Breast epithelium (tissue), 4 donors: Measurements from ENCODE around the gene SEC14L5. TPM values are rescaled to one million over a fixed set of nuclear protein-coding genes. Genes with fewer than 3 reads are reported as not detected.
A peak's percentile ranks its signal among the peaks of the same experiment; 100 is the strongest.

Experiments used
- DNase-seq, 2 donors: peaks; one replicate each; pipeline ENCODE4 v3.0.0-alpha.2; 2019; ENCODE audit warnings: low spot score in 2 of 2
- H3K27ac ChIP-seq, 2 donors: fragments of 200-600 bp; sonication (generic) in 1 of 2; one replicate each; pipeline ENCODE4 v1.5.1; 2016 to 2019; ENCODE audit warnings: mild to moderate bottlenecking in 1 of 2
- H3K27me3 ChIP-seq, 2 donors: fragments of 200-600 bp; sonication (generic) in 1 of 2; one replicate each; pipeline versions ENCODE4 v1.5.1 to v1.6.0; 2017 to 2019; ENCODE audit warnings: control low read depth in 1 of 2, mild to moderate bottlenecking in 1 of 2
- H3K36me3 ChIP-seq: fragments of 200-600 bp; one replicate; pipeline ENCODE4 v1.5.1; 2019
- H3K4me1 ChIP-seq, 2 donors: fragments of 200-600 bp; sonication (generic); one replicate each; pipeline ENCODE4 v1.5.1; 2016 to 2019; ENCODE audit warnings: control low read depth in 1 of 2
- H3K4me3 ChIP-seq, 3 donors: fragments of 200-600 bp; sonication (generic); 1 replicate in 2 of 3; 2 replicates in 1 of 3; pipeline ENCODE4 v1.5.1; 2016 to 2019; ENCODE audit warnings: mild to moderate bottlenecking in 3 of 3, moderate library complexity in 2 of 3
- H3K9me3 ChIP-seq, 2 donors: fragments of 200-600 bp; sonication (generic) in 1 of 2; one replicate each; pipeline ENCODE4 v1.5.1; 2016 to 2019; ENCODE audit warnings: control low read depth in 1 of 2
- POLR2A ChIP-seq: fragments of 450-650 bp; IDR thresholded peaks from one replicate; pipeline ENCODE4 v1.6.1; 2016; ENCODE audit warnings: antibody characterized with exemption, mild to moderate bottlenecking, moderate library complexity
- POLR2AphosphoS5 ChIP-seq, 3 donors: sonication (generic); formaldehyde crosslinking; IDR thresholded peaks; one replicate each; pipeline ENCODE4 v1.6.1; 2017; ENCODE audit warnings: antibody characterized with exemption in 3 of 3
- intact Hi-C: fragments of 100-400 bp; cut with DNase I; formaldehyde crosslinking; loops from one replicate; pipeline ENCODE4 v1.15.1; 2023; ENCODE audit warnings: low total_unique reads
- total RNA-seq, 3 donors: library from RNA; depleted of rRNA; stranded (reverse); fragments of >200 nt; gene quantifications; one replicate each; pipeline ENCODE4 v1.1.0, GENCODE V29; 2016
- TF ChIP-seq, protein P1 (sequence below), 3 donors: fragments of 450-650 bp; IDR thresholded peaks; one replicate each; pipeline ENCODE4 v1.5.1; 2016 to 2017; ENCODE audit warnings: antibody characterized with exemption in 3 of 3, mild to moderate bottlenecking in 3 of 3, moderate library complexity in 3 of 3

Gene SEC14L5
- total RNA-seq, 3 donors from 2014 or later = 0.33 to 1.3 (median 0.59) TPM

DNA sequence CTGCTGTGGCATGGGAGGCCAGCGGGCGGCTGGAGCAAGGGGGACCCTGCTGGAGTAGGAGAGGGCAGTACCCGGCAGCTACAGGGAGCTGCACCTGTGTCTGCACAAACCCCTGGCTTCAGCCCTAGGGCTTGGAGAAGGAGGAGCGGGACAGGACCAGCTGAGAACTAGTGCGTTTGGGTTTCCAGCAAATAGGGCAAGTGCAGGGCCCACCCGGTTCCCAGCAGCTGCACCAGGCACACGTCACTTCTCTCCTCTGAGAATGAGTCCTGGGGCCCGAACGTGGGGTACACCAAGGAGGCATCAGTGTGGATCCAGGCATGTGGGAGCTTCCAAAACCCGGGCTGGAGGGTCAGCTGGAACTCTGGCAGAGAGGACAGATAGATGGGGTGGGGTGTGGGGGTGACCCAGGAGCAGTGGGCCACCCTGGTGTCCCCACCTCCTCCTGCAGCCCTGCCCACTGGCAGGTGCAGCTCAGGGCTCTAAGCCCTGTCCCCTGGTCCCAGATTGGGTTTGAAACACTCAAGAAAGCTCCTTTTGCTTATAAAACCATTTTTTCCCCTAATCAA is 102.0 kb downstream of the SEC14L5 start:
- H3K4me1 ChIP-seq = no peaks in the 10 kb centered on the region
- intact Hi-C loops = no loop called here
- no peaks in the 10 kb centered on the region for H3K9me3 ChIP-seq
- H3K36me3 ChIP-seq = no peaks in the 10 kb centered on the region
- no peak overlapping the region for H3K27ac ChIP-seq
- no peak overlapping the region for H3K4me3 ChIP-seq
- H3K27me3 ChIP-seq = no peaks in the 10 kb centered on the region
- DNase-seq = no peak
- TF ChIP-seq POLR2A = no peak
- TF ChIP-seq POLR2AphosphoS5 (IDR thresholded peaks at IDR 0.05) = no peak
- TF ChIP-seq, protein P1, sequence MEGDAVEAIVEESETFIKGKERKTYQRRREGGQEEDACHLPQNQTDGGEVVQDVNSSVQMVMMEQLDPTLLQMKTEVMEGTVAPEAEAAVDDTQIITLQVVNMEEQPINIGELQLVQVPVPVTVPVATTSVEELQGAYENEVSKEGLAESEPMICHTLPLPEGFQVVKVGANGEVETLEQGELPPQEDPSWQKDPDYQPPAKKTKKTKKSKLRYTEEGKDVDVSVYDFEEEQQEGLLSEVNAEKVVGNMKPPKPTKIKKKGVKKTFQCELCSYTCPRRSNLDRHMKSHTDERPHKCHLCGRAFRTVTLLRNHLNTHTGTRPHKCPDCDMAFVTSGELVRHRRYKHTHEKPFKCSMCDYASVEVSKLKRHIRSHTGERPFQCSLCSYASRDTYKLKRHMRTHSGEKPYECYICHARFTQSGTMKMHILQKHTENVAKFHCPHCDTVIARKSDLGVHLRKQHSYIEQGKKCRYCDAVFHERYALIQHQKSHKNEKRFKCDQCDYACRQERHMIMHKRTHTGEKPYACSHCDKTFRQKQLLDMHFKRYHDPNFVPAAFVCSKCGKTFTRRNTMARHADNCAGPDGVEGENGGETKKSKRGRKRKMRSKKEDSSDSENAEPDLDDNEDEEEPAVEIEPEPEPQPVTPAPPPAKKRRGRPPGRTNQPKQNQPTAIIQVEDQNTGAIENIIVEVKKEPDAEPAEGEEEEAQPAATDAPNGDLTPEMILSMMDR (IDR thresholded peaks at IDR 0.05) = no peak

- DNase-seq = no peak
- Histone ChIP-seq H3K9me3 (no peaks in the 10 kb centered on the region), H3K27ac (no peak overlapping the region), H3K4me3 (no peak overlapping the region), H3K4me1 (no peaks in the 10 kb centered on the region), H3K36me3 (no peaks in the 10 kb centered on the region), H3K27me3 (no peaks in the 10 kb centered on the region)
- intact Hi-C loops = no loop called here
- TF ChIP-seq, protein P1 (IDR thresholded peaks at IDR 0.05) = no peak
- TF ChIP-seq POLR2AphosphoS5 (IDR thresholded peaks at IDR 0.05) (no peak), POLR2A (no peak)
These were observed 103.9 kb downstream of the SEC14L5 start for GRCh38 chr16:5062051-5062450.

- intact Hi-C loops = no loop called here
- TF ChIP-seq, protein P1 (IDR thresholded peaks at IDR 0.05) = no peak
- TF ChIP-seq POLR2AphosphoS5 (IDR thresholded peaks at IDR 0.05) (no peak), POLR2A (no peak)
- no peak overlapping the region for H3K27ac ChIP-seq
- no peaks in the 10 kb centered on the region for H3K27me3 ChIP-seq
- no peaks in the 10 kb centered on the region for H3K4me1 ChIP-seq
- no peaks in the 10 kb centered on the region for H3K36me3 ChIP-seq
- no peak overlapping the region for H3K4me3 ChIP-seq
- no peak for DNase-seq
- H3K9me3 ChIP-seq = no peaks in the 10 kb centered on the region
These were observed 104.9 kb downstream of the SEC14L5 start for GRCh38 chr16:5062790-5063765.

- Histone ChIP-seq H3K27me3 (no peaks in the 10 kb centered on the region), H3K4me1 (no peaks in the 10 kb centered on the region), H3K36me3 (no peaks in the 10 kb centered on the region), H3K9me3 (no peaks in the 10 kb centered on the region), H3K27ac (no peak overlapping the region), H3K4me3 (peak overlapping the region in 1 of 3 donors; percentile 6)
- TF ChIP-seq, protein P1 (IDR thresholded peaks at IDR 0.05) = no peak
- TF ChIP-seq POLR2A (no peak), POLR2AphosphoS5 (IDR thresholded peaks at IDR 0.05) (no peak)
- no peak for DNase-seq
- intact Hi-C loops = no loop called here
These were observed 106.8 kb downstream of the SEC14L5 start for GRCh38 chr16:5064915-5065314.

DNA sequence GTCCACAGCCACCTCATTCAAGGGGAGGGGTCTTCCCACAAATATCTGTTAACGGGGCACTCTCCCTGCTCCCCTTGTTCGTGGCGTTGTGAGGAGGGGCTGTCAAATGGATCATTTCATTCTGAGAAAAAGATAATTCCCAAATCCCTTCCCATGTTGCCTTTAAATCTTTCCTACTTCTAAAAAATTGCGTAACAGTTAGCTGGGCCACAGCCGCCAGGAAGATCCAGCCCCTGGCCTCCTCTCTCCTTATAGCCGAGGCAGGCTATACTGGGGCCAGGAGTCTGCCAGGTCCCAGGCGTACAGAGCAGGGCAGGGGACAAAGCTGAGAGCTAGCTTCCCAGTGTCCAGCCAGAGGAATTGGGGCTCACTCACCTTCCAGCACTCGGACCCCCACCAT is 107.2 kb downstream of the SEC14L5 start:
- Histone ChIP-seq H3K27ac (peak overlapping the region in 1 of 2 donors; percentile 69), H3K9me3 (no peaks in the 10 kb centered on the region), H3K4me1 (no peaks in the 10 kb centered on the region), H3K36me3 (no peaks in the 10 kb centered on the region), H3K27me3 (no peaks in the 10 kb centered on the region), H3K4me3 (peak overlapping the region in 2 of 3 donors; percentile 6 to 15)
- no peak for DNase-seq
- TF ChIP-seq POLR2AphosphoS5 (IDR thresholded peaks at IDR 0.05) = no peak
- TF ChIP-seq, protein P1 (IDR thresholded peaks at IDR 0.05) = no peak
- intact Hi-C loops = no loop called here
